HEK293 (cell line): Measurements from ENCODE around the gene STUB1.

Source experiments
- BCL11B ChIP-seq: fragments of 450-650 bp; formaldehyde crosslinking; IDR thresholded peaks from 2 replicates; pipeline ENCODE4 v1.5.1; 2016; ENCODE audit warnings: low read depth, missing biosample characterization, missing genetic modification characterization
- CTCF ChIP-seq: fragments of 450-650 bp; formaldehyde crosslinking; IDR thresholded peaks from 2 replicates; pipeline ENCODE4 v1.5.1; 2016; ENCODE audit warnings: missing biosample characterization, missing genetic modification characterization
- GLI4 ChIP-seq: fragments of 450-650 bp; formaldehyde crosslinking; IDR thresholded peaks from 2 replicates; pipeline ENCODE4 v1.5.1; 2016; ENCODE audit warnings: missing biosample characterization, missing genetic modification characterization
- GLIS2 ChIP-seq: fragments of 450-650 bp; formaldehyde crosslinking; IDR thresholded peaks from 2 replicates; pipeline ENCODE4 v1.5.1; 2016; ENCODE audit warnings: missing biosample characterization, missing genetic modification characterization
- KLF10 ChIP-seq: fragments of 450-650 bp; IDR thresholded peaks from 2 replicates; pipeline ENCODE4 v1.5.1; 2018; ENCODE audit warnings: missing biosample characterization, mild to moderate bottlenecking, missing genetic modification characterization
- KLF16 ChIP-seq: fragments of 450-650 bp; formaldehyde crosslinking; IDR thresholded peaks from 2 replicates; pipeline ENCODE4 v1.5.1; 2017; ENCODE audit warnings: missing biosample characterization, missing genetic modification characterization
- MEIS1 ChIP-seq: sonication (generic); formaldehyde crosslinking; IDR thresholded peaks from 2 replicates; pipeline ENCODE4 v1.8.1; 2022; ENCODE audit warnings: missing genetic modification reagents, mild to moderate bottlenecking, borderline replicate concordance
- MYNN ChIP-seq: fragments of 450-650 bp; formaldehyde crosslinking; IDR thresholded peaks from 2 replicates; pipeline ENCODE4 v1.5.1; 2016; ENCODE audit warnings: missing biosample characterization, missing genetic modification characterization, borderline replicate concordance
- PRDM6 ChIP-seq: fragments of 450-650 bp; formaldehyde crosslinking; IDR thresholded peaks from 2 replicates; pipeline ENCODE4 v1.5.1; 2017; ENCODE audit warnings: missing biosample characterization, missing genetic modification characterization
- TCF7L2 ChIP-seq: IDR thresholded peaks from 2 replicates; pipeline ENCODE4 v1.6.1; 2011; ENCODE audit warnings: low read depth, mild to moderate bottlenecking, inconsistent platforms, low read length, moderate library complexity, borderline replicate concordance
- WT1 ChIP-seq: fragments of 450-650 bp; formaldehyde crosslinking; IDR thresholded peaks from 2 replicates; pipeline ENCODE4 v1.5.1; 2016; ENCODE audit warnings: missing biosample characterization, missing genetic modification characterization
- YY2 ChIP-seq: fragments of 450-650 bp; formaldehyde crosslinking; IDR thresholded peaks from 2 replicates; pipeline ENCODE4 v1.5.1; 2016; ENCODE audit warnings: missing biosample characterization, missing genetic modification characterization
- ZBTB44 ChIP-seq: fragments of 450-650 bp; IDR thresholded peaks from 2 replicates; pipeline ENCODE4 v1.5.1; 2018; ENCODE audit warnings: missing biosample characterization, mild to moderate bottlenecking, missing genetic modification characterization
- ZBTB8A ChIP-seq: fragments of 450-650 bp; formaldehyde crosslinking; IDR thresholded peaks from 2 replicates; pipeline ENCODE4 v1.5.1; 2016; ENCODE audit warnings: missing biosample characterization, missing genetic modification characterization
- ZFHX2 ChIP-seq: fragments of 450-650 bp; formaldehyde crosslinking; conservative IDR thresholded peaks from 2 replicates; pipeline ENCODE4 v1.5.1; 2016; ENCODE audit warnings: missing biosample characterization, missing genetic modification characterization
- ZNF121 ChIP-seq: fragments of 450-650 bp; formaldehyde crosslinking; IDR thresholded peaks from 2 replicates; pipeline ENCODE4 v1.5.1; 2016; ENCODE audit warnings: missing biosample characterization, missing genetic modification characterization
- ZNF133 ChIP-seq: fragments of 450-650 bp; formaldehyde crosslinking; IDR thresholded peaks from 2 replicates; pipeline ENCODE4 v1.5.1; 2016; ENCODE audit warnings: missing biosample characterization, missing genetic modification characterization
- ZNF155 ChIP-seq: fragments of 450-650 bp; formaldehyde crosslinking; IDR thresholded peaks from 2 replicates; pipeline ENCODE4 v1.5.1; 2016; ENCODE audit warnings: missing biosample characterization, missing genetic modification characterization
- ZNF157 ChIP-seq: fragments of 450-650 bp; formaldehyde crosslinking; IDR thresholded peaks from 2 replicates; pipeline ENCODE4 v1.5.1; 2016; ENCODE audit warnings: missing biosample characterization, missing genetic modification characterization
- ZNF169 ChIP-seq: fragments of 450-650 bp; formaldehyde crosslinking; IDR thresholded peaks from 2 replicates; pipeline ENCODE4 v1.5.1; 2016; ENCODE audit warnings: missing biosample characterization, missing genetic modification characterization
- ZNF174 ChIP-seq: fragments of 450-650 bp; formaldehyde crosslinking; IDR thresholded peaks from 2 replicates; pipeline ENCODE4 v1.5.0; 2017; ENCODE audit warnings: missing biosample characterization, mild to moderate bottlenecking, missing genetic modification characterization
- ZNF362 ChIP-seq: fragments of 450-650 bp; formaldehyde crosslinking; IDR thresholded peaks from 2 replicates; pipeline ENCODE4 v1.5.1; 2016; ENCODE audit warnings: missing biosample characterization, missing genetic modification characterization
- ZNF501 ChIP-seq: fragments of 450-650 bp; formaldehyde crosslinking; IDR thresholded peaks from 2 replicates; pipeline ENCODE4 v1.5.1; 2016; ENCODE audit warnings: missing biosample characterization, missing genetic modification characterization
- ZNF529 ChIP-seq: fragments of 450-650 bp; formaldehyde crosslinking; IDR thresholded peaks from 2 replicates; pipeline ENCODE4 v1.5.1; 2017; ENCODE audit warnings: missing genetic modification characterization, missing biosample characterization; ENCODE audit not compliant: insufficient replicate concordance
- ZNF664 ChIP-seq: fragments of 450-650 bp; formaldehyde crosslinking; IDR thresholded peaks from 2 replicates; pipeline ENCODE4 v1.5.1; 2016; ENCODE audit warnings: missing biosample characterization, missing genetic modification characterization
- ZNF677 ChIP-seq: fragments of 450-650 bp; IDR thresholded peaks from 2 replicates; pipeline ENCODE4 v1.5.0; 2018; ENCODE audit warnings: missing biosample characterization, mild to moderate bottlenecking, missing genetic modification characterization, moderate library complexity
- ZNF692 ChIP-seq: fragments of 450-650 bp; formaldehyde crosslinking; IDR thresholded peaks from 2 replicates; pipeline ENCODE4 v1.5.1; 2016; ENCODE audit warnings: missing biosample characterization, missing genetic modification characterization
- ZSCAN16 ChIP-seq: fragments of 450-650 bp; formaldehyde crosslinking; IDR thresholded peaks from 2 replicates; pipeline ENCODE4 v1.5.1; 2016; ENCODE audit warnings: missing biosample characterization, missing genetic modification characterization
- ZSCAN4 ChIP-seq: fragments of 450-650 bp; formaldehyde crosslinking; IDR thresholded peaks from 2 replicates; pipeline ENCODE4 v1.5.1; 2017; ENCODE audit warnings: missing biosample characterization, missing genetic modification characterization
- ZSCAN5A ChIP-seq: fragments of 450-650 bp; formaldehyde crosslinking; IDR thresholded peaks from 2 replicates; pipeline ENCODE4 v1.5.1; 2016; ENCODE audit warnings: missing biosample characterization, missing genetic modification characterization
- ZXDB ChIP-seq: fragments of 450-650 bp; formaldehyde crosslinking; IDR thresholded peaks from 2 replicates; pipeline ENCODE4 v1.5.1; 2016; ENCODE audit warnings: missing biosample characterization, missing genetic modification characterization

STUB1 gene

GRCh38 chr16:728131-728889 is 48.1 kb downstream of the STUB1 start (continued):
- TF ChIP-seq ZBTB8A = peak; percentile 62
- no peak for TF ChIP-seq ZSCAN16
- TF ChIP-seq ZNF664 (tag by site-specific recombination) = no peak
- peak; percentile 6; the same call in 1 of the 2 replicates for TF ChIP-seq KLF10 (tag by site-specific recombination)
- no peak for TF ChIP-seq ZSCAN4
- peak; percentile 64; the same call in 1 of the 2 replicates for TF ChIP-seq ZNF692 (tag by site-specific recombination)
- TF ChIP-seq GLI4 = no peak
- no peak for TF ChIP-seq ZNF133 (tag by site-specific recombination)
- no peak for TF ChIP-seq MEIS1 (CRISPR knock-in tag)
- TF ChIP-seq YY2 (tag by site-specific recombination) = no peak
- no peak for TF ChIP-seq ZNF677 (tag by site-specific recombination)
- no peak for TF ChIP-seq MYNN (tag by site-specific recombination)
- TF ChIP-seq ZNF169 (tag by site-specific recombination) = no peak
- TF ChIP-seq ZNF529 (tag by site-specific recombination) = no peak
- no peak for TF ChIP-seq CTCF
- TF ChIP-seq ZXDB (tag by site-specific recombination) = no peak
- TF ChIP-seq KLF16 (tag by site-specific recombination) = peak; percentile 68
- TF ChIP-seq ZBTB44 (tag by site-specific recombination) = no peak
- no peak for TF ChIP-seq ZNF174 (tag by site-specific recombination)
- no peak for TF ChIP-seq WT1 (tag by site-specific recombination)
- TF ChIP-seq ZNF121 = no peak
- no peak for TF ChIP-seq ZNF362 (tag by site-specific recombination)
- TF ChIP-seq ZNF155 (tag by site-specific recombination) = no peak
- TF ChIP-seq ZFHX2 = peak; percentile 43; the same call in 1 of the 2 replicates
- no peak for TF ChIP-seq ZNF157 (tag by site-specific recombination)
- no peak for TF ChIP-seq ZNF501
- no peak for TF ChIP-seq PRDM6 (tag by site-specific recombination)
- peak; percentile 75 for TF ChIP-seq GLIS2 (tag by site-specific recombination)
- TF ChIP-seq ZSCAN5A (tag by site-specific recombination) = 0 out of 2 replicates have a peak, but pooled peaks have one; percentile 27
- no peak for TF ChIP-seq BCL11B
- no peak for TF ChIP-seq TCF7L2
